GM19397 (cell line): ENCODE results near the gene LRP8.

Experiments
- ATAC-seq: cut with Tn5 transposase; IDR thresholded peaks from one replicate; pipeline ENCODE4 v1.9.1; 2021; ENCODE audit warnings: mild to moderate bottlenecking, moderate library complexity; ENCODE audit not compliant: unreplicated experiment

Gene LRP8

DNA sequence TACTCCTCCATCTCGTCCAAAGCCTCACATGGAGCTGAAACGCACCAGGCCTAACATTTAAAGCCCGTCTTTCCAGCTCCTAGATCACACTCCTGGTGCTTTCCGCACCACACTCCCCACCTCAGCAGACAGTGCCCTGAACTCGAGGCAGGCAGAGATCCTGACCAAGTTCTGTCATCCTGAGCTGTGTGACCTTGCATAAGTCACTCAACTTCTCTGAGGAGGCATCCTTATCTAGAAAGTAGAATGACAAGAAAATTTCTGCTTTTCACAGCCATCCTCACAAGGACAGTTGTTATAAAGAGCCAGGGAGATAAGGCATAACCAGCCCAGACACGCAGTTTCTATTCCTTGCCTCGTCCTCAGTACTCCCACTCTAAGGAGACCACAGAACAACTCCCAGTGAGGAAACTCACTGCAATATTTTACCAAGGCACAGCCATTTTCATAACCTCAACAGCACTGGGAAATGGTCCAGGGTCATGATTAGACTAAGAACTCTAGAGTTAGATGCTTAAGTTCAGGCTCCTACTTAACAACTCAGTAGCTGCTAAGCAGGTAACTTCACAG is 3.1 kb downstream of the LRP8 start:
- no peak for ATAC-seq

DNA sequence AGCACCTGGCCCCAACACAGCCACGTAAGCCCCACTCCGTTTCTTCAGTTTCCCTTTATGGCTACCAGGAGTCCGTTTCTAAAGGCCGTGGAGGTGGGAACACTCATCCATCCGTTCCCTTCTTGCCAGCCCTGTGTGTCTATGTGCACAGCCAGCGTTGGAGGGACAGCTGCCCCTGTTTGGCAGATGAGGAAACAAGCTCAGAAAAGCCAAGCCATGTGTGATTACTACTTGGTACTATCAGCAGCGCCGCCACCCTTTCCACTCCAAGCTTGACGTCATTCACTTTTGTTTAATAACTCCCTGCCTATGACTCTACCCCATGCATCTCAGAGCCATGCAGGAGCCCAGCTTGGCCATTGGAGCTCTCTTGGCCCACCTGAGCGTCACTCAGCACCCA is 3.5 kb downstream of the LRP8 start:
- no peak for ATAC-seq

DNA sequence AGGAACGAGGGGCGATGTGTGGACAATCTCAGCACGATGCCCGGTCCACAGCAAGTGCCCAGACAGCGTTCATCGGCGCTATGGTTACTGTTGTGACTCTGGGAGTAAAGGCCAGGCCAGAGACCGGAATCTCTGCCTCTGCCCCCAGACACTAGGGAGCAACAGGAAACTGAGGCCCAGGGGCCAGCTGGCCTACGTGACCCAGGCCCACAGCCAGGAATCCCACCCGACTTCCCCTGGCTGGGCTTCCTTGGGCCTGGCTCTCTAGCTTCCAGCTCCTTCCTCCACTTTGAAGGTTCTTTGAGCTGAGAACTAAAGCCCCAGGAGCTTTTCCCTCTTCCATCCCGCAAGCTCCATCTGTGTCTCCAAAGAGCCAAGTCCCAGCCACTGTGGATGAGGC is 4.6 kb downstream of the LRP8 start:
- ATAC-seq, result no peak

- ATAC-seq, result no peak
Measured at GRCh38 chr1:53321776-53322602, 5.9 kb downstream of the LRP8 start.

- ATAC-seq, result no peak
Measured at GRCh38 chr1:53321366-53321765, 6.5 kb downstream of the LRP8 start.

DNA sequence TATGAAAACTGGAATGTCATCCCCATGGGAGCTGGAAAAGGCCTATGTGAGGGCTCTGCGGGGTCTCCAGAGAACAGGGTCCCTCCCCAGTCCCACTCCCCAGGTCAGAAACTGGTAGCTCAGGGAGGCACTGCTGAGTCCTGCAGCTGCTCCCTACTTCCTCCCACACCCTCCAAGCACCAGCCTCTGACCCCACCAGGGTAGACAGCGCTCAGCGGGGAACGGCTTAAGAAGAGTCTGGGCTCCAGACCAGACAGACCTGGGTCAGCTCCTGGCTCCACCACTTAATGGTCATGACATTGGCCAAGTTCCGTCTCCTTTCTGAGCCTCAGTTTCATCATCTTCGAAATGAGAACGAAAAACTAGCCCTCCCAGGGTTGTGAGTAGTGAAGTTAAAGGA is 7.2 kb downstream of the LRP8 start:
- no peak for ATAC-seq

- no peak for ATAC-seq
Measured at GRCh38 chr1:53319296-53320101, 8.4 kb downstream of the LRP8 start.

DNA sequence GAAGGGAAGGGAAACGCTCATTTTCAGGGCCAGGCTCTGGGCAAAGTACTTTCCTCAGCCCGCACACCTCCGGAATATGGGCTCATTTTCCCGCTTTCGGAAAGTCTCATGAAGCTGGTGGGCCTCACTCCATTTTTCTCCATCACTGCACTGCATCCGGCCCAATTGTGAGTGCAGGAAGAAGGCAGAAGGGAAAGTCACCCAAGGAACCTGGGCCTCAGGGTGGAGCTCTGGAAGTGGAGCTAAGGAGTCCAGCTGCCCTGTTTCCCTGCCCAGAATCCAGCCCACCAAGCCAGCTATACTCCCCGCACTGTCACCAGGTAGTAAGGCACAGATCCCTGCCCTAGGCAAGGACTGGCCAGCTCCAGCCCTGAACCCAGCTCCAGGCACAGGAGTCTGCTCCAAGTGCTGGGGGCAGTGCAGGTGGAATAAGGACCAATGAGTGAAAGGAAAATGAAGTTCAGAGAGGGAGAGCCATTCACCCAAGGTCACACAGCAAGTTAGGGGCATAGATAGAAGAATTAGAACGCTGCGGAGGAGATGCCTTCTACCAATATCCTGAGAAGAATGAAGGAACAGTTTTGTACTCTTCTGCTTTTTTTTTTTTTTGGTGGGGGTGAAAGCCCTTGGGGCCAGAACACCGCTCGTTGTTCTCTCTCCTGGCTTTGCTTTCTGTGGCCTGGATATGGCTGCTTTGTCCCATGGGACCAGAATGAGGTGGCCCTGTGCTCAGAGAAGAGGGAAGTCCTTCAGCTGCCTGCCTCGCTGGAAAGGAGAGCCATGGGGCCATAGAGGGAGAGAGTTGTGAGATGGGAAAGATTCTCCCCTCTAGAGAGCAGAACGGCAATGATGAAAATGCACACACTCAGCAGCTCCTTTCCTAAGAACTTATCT is 10.0 kb downstream of the LRP8 start:
- ATAC-seq, result no peak

DNA sequence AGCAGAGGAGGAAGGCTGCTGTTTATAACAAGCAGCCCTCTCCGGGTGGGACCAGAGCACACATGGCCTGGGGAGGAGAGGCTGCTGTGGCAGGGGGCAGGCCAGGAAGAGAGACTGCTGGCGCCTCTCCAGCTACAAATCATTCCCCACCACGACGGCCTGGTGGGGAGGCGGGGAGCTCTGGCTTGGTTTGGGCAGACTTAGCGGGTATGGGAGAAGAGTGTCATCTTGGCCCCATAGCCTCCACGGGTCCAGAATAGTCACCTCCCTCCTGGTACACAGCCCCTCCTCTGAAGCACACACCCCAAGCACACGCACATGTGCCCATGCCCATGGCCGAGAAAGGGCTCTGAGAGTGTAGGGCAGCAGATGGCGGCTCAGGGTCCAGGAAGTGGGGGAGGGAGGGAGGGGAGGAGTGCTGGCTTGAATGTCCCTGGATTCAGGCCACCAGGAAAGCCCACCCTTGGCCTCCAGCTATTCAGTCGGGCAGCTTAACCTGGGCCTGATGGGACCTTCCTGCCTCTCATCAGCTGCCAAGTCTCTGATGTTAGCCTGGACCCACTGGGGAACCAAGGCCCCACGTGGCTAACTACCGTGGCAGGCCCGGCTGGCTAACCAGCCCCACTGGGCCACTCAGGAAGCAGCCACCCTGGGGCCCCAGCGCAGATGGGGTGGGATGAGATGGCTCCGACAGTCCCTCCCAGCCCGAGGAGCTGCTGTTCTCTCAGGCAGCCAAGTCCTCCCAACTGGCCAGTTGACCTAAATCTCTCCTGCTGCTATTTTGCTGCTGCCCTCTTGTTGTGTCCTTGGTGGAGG is 10.9 kb downstream of the LRP8 start:
- no peak for ATAC-seq

DNA sequence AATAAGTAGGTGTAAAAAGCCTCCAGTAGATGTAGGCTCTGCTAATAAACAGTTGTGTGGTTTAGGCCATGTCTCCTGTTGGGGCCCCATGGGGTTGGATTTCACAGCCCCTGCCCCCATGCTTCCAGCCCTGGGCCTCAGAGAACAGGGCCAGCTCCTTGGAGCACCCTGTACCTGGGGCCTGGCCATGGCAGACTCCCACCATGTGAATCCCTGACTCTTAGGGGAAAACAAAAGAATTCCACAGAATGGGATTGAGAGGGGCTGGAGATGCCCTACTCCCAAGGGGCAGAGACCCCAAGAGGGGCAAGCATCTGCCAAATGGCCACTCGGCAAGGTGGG is 11.5 kb downstream of the LRP8 start:
- ATAC-seq, result no peak

DNA sequence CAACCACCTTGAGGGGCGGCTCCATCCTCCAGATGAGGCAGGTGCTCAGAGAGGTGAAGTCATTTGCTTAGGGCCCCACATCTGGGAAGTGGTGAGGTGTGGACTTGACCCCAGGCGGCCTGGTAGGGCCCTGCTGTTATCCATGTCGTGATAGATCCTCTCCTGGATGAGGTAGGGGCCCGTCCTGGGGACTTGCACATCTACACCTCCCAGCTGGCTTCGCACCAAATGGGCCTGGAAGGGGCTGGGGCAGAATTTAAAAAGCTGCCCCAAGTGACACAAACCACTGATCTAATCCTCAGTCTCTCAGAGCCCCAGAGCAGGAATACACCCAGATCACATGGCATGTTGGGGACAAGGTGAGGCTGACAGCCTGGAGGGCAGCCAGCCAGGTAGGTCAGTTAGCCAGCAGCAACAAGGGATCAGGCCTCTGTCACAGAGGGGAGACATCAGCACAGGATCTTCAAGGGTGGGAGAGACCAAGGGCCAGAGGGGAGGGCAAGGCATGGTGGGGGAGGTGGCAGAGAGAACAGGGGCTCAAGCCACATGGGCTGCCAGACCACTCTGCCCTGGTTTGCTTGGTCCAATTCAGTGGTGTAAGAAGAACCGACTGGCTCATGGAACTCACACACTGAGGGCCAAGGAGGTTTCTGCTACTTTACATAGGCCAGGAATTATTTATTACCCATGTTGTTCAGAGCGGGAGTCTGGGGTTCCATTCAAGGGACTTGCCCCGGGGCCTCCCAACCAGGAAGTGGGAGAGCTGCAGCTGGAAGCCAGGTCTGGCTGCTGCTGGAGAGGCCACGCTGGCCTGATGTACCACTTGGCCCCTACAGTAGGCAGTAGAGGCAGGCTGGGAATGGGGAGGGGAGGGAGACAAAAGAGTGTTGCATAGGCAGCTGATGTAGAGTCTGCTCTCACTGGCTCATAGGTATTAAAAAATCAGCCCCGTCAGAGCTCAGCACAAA is 12.1 kb downstream of the LRP8 start:
- no peak for ATAC-seq

- no peak for ATAC-seq
Measured at GRCh38 chr1:53315046-53315445, 12.8 kb downstream of the LRP8 start.

- ATAC-seq, result no peak
Measured at GRCh38 chr1:53314606-53315005, 13.3 kb downstream of the LRP8 start.

DNA sequence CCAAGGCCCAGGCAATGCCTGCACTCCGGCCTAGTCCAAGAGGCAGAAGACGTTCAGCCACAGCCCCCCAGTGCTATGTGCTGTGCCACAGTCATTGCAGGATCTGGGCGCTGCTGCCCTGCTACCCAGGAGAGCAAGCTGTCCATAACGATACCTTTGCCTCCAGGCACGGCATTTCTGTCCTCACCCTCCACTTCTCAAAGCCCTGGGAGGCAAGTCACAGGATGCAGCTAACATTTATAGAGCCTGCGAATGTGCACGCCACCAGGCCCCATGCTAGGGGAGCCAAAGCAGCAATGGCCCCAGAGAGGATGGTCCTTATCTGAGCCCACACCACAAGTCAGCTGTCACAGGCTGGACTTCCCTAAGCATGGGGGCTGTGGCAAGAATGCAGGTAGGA is 13.8 kb downstream of the LRP8 start:
- no peak for ATAC-seq

DNA sequence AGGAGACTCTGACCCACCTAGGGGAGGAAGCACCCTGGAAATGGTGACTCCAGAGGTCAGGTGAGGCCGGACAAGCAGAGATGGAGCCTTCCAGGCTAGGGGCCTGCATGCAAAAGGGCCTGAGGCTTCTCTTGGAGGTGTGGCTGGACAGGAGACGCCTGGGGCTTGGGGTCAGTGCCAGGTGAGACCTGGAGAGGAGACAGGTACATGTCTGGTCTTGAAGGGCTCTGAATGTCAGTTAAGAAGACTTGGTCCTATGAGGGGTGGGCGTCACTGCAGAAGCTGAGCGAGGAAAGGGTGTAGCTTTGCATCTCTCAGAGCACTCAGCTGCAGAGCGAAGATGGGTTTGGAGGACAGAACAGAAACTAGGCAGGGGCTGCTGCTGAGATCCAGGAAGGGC is 14.3 kb downstream of the LRP8 start:
- no peak for ATAC-seq

GRCh38 chr1:53311702-53312305 is 16.1 kb downstream of the LRP8 start:
- ATAC-seq, result no peak

DNA sequence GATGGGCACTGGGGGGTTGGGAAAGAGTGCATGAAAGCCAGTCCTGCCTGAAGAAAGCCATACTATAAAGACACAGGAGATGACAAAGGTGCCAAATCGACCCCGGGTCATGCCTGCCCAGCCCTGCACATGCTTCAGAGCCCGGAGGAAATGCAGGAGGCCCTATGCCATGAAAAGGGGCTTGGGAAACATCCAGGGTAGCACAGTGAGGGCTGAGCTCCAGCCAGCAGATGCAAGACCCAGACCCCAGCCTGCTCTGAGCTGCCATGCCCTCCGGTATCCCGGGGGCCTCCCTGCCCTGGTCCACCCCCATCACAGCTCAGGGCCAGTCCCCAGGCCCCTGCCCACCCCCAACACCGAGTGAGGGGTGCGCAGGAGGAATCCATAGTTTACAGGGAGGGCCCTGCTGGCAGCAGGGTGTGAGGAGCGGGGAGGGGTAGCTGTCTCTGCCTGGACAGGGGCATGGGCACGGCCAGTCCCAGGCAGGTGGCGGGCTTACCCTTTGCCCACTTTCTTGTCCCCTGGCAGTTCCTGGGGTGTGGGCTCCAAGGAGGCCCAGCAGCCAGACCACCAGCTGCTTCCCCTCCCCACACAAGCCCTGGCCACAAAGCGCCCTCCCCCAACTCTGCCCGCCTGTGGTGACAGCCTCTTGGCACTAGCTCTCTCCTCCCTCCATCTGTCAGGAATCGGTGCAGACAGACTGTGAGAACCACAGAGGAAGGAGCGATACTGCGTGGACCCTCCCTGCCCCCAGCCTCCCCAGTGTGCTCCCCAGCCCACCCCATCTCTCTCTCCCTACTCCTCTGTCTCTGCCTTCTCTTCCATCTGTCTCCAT is 16.8 kb downstream of the LRP8 start:
- no peak for ATAC-seq

DNA sequence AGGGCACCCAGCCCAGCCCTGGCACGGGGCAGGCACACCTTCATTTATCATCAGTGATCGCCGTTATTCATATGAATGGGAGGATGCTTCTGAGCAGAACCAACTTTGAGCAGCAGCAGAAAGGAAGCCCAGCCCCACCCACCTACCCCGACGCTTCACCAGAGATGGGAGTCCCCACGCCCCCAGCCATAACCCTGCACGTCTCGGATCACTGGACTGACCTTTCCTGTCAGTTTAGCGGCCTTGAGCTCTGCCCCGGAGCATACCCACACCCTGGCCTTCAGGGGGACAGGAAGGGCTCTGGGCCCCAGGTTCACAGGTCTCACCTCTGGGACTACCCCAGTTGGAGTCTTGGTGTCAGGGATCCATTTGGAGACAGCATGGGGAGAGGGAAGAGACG is 18.1 kb downstream of the LRP8 start:
- no peak for ATAC-seq
